ENCODE measurements around the gene KLHL36. TPM values are rescaled to one million over a fixed set of nuclear protein-coding genes. Genes with fewer than 3 reads are reported as not detected.
"Not testable (repeated sequence)": the region's sequence is repeated elsewhere in the genome, so short reads cannot be mapped to it uniquely, and the experiment has no call there.

The KLHL36 gene
- total RNA-seq, 2 donors from 2014 or later = 44.2 to 59.2 TPM

GRCh38 chr16:84685210-84685609 lies 36.9 kb downstream of the KLHL36 start:
- peaks cover 8% of the 10 kb centered on the region for H3K9me3 ChIP-seq (ENCODE audit: control insufficient read depth, low read length)
- Mint-ChIP-seq H3K4me3 (no peak overlapping the region), H3K4me1 (peaks cover 5% of the 10 kb centered on the region), H3K27me3 (ENCODE audit: insufficient read depth) (no peaks in the 10 kb centered on the region), H3K9me3 (peaks cover 11% of the 10 kb centered on the region), H3K27ac (no peak overlapping the region), H3K36me3 (ENCODE audit: low read depth) (no peaks in the 10 kb centered on the region)
- no peaks in the 10 kb centered on the region for H3K27me3 ChIP-seq (ENCODE audit: control insufficient read depth, insufficient read depth, low read length, poor library complexity, severe bottlenecking)
- H3K36me3 ChIP-seq (ENCODE audit: control insufficient read depth, insufficient read depth, low read length) = no peaks in the 10 kb centered on the region
- H3K4me3 ChIP-seq (ENCODE audit: low read length) = no peak overlapping the region
- TF ChIP-seq CTCF (conservative IDR thresholded peaks at IDR 0.05) = no peak
- H3K9ac ChIP-seq (ENCODE audit: extremely low read depth, low read length, poor library complexity, severe bottlenecking) = no peak overlapping the region
- H3K4me1 ChIP-seq (ENCODE audit: control insufficient read depth, insufficient read depth, low read length) = no peaks in the 10 kb centered on the region
- H3K27ac ChIP-seq (ENCODE audit: low read depth, low read length) = no peak overlapping the region
- 87 to 98% methylated on average over 7 to 8 of the region's 8 CpGs for WGBS, 2 experiments (ENCODE audit: insufficient coverage in 1 of 2, insufficient read length in 1 of 2)
- no peak for DNase-seq

- Mint-ChIP-seq H3K27ac (no peak overlapping the region), H3K4me3 (no peak overlapping the region), H3K4me1 (peaks cover 11% of the 10 kb centered on the region), H3K27me3 (ENCODE audit: insufficient read depth) (no peaks in the 10 kb centered on the region), H3K9me3 (peaks cover 11% of the 10 kb centered on the region), H3K36me3 (ENCODE audit: low read depth) (no peaks in the 10 kb centered on the region)
- Histone ChIP-seq H3K4me1 (ENCODE audit: control insufficient read depth, insufficient read depth, low read length) (no peaks in the 10 kb centered on the region), H3K9ac (ENCODE audit: extremely low read depth, low read length, poor library complexity, severe bottlenecking) (no peak overlapping the region), H3K9me3 (ENCODE audit: control insufficient read depth, low read length) (peaks cover 8% of the 10 kb centered on the region), H3K27me3 (ENCODE audit: control insufficient read depth, insufficient read depth, low read length, poor library complexity, severe bottlenecking) (no peaks in the 10 kb centered on the region), H3K27ac (ENCODE audit: low read depth, low read length) (no peak overlapping the region), H3K36me3 (ENCODE audit: control insufficient read depth, insufficient read depth, low read length) (no peaks in the 10 kb centered on the region), H3K4me3 (ENCODE audit: low read length) (no peak overlapping the region)
- 89 to 91% methylated on average over 5 to 6 of the region's 6 CpGs for WGBS, 2 experiments (ENCODE audit: insufficient coverage in 1 of 2, insufficient read length in 1 of 2)
- no peak for TF ChIP-seq CTCF (conservative IDR thresholded peaks at IDR 0.05)
- no peak for DNase-seq
Measured at GRCh38 chr16:84686707-84687298, 38.5 kb downstream of the KLHL36 start.

- Histone ChIP-seq H3K4me3 (ENCODE audit: low read length) (no peak overlapping the region), H3K9ac (ENCODE audit: extremely low read depth, low read length, poor library complexity, severe bottlenecking) (no peak overlapping the region), H3K27me3 (ENCODE audit: control insufficient read depth, insufficient read depth, low read length, poor library complexity, severe bottlenecking) (no peaks in the 10 kb centered on the region), H3K4me1 (ENCODE audit: control insufficient read depth, insufficient read depth, low read length) (no peaks in the 10 kb centered on the region), H3K27ac (ENCODE audit: low read depth, low read length) (no peak overlapping the region), H3K36me3 (ENCODE audit: control insufficient read depth, insufficient read depth, low read length) (no peaks in the 10 kb centered on the region), H3K9me3 (ENCODE audit: control insufficient read depth, low read length) (peaks cover 8% of the 10 kb centered on the region)
- Mint-ChIP-seq H3K9me3 (peaks cover 11% of the 10 kb centered on the region), H3K27ac (no peak overlapping the region), H3K4me1 (peaks cover 11% of the 10 kb centered on the region), H3K36me3 (ENCODE audit: low read depth) (no peaks in the 10 kb centered on the region), H3K27me3 (ENCODE audit: insufficient read depth) (no peaks in the 10 kb centered on the region), H3K4me3 (no peak overlapping the region)
- no peak for TF ChIP-seq CTCF (conservative IDR thresholded peaks at IDR 0.05)
- WGBS, 2 experiments (ENCODE audit: insufficient coverage in 1 of 2, insufficient read length in 1 of 2) = 71 to 92% methylated on average over 4 to 6 of the region's 6 CpGs
- DNase-seq = no peak
Measured at GRCh38 chr16:84687715-84688114, 39.4 kb downstream of the KLHL36 start.

- H3K9me3 ChIP-seq (ENCODE audit: control insufficient read depth, low read length); H3K36me3 Mint-ChIP-seq (ENCODE audit: low read depth); H3K4me3 Mint-ChIP-seq; H3K4me1 ChIP-seq (ENCODE audit: control insufficient read depth, insufficient read depth, low read length); H3K9ac ChIP-seq (ENCODE audit: extremely low read depth, low read length, poor library complexity, severe bottlenecking); H3K27me3 ChIP-seq (ENCODE audit: control insufficient read depth, insufficient read depth, low read length, poor library complexity, severe bottlenecking); H3K36me3 ChIP-seq (ENCODE audit: control insufficient read depth, insufficient read depth, low read length); H3K27ac ChIP-seq (ENCODE audit: low read depth, low read length); H3K27ac Mint-ChIP-seq; H3K4me3 ChIP-seq (ENCODE audit: low read length); H3K27me3 Mint-ChIP-seq (ENCODE audit: insufficient read depth); DNase-seq: not testable (repeated sequence)
- Mint-ChIP-seq H3K4me1 (peaks cover 11% of the 10 kb centered on the region), H3K9me3 (peaks cover 11% of the 10 kb centered on the region)
- 89 to 100% methylated on average over 3 to 4 of the region's 4 CpGs for WGBS, 2 experiments (ENCODE audit: insufficient coverage in 1 of 2, insufficient read length in 1 of 2)
Measured at GRCh38 chr16:84688163-84688562, 39.9 kb downstream of the KLHL36 start.

All from endodermal cell (in vitro differentiated cells).